ENCODE measurements around the gene CEACAM4.
A peak's percentile ranks its signal among the peaks of the same experiment; 100 is the strongest.

The CEACAM4 gene

DNA sequence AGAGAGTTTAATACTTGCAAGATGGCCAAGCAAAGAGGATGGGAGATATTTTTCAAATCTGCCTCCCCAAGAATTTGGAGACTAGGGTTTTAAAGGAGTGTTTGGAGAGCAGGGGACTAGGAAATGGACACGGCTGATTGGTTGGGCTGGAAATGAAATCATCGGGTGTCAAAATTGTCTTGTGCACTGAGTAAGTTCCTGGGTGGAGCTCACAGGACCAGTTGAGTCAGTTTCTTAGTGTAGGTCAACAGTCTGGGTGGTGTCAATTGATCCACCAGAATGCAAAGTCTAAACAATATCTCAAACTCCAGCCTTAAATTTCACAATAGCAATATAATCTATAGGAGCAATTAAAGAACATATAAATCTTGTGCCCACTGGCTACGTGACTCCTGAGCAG lies 23.0 kb upstream of the CEACAM4 start:
- H3K4me3 ChIP-seq (ENCODE audit: insufficient read length, low read depth), result no peak overlapping the region
- H3K9me3 ChIP-seq (ENCODE audit: insufficient read depth, low read length), result no peaks in the 10 kb centered on the region
- no peaks in the 10 kb centered on the region for H3K36me3 ChIP-seq (ENCODE audit: insufficient read depth, insufficient read length, low read length)
- peaks cover 47% of the 10 kb centered on the region for H3K27me3 ChIP-seq (ENCODE audit: insufficient read depth, insufficient read length)
- TF ChIP-seq ZNF274 (IDR thresholded peaks at IDR 0.05; ENCODE audit: low read depth, low read length) (no peak), YY1 (IDR thresholded peaks at IDR 0.05; ENCODE audit: insufficient read depth, insufficient read length) (no peak), SUZ12 (IDR thresholded peaks at IDR 0.05; ENCODE audit: extremely low read depth, insufficient read depth, insufficient read length) (no peak)
- no peaks in the 10 kb centered on the region for H3K4me1 ChIP-seq (ENCODE audit: insufficient read depth, insufficient read length)
- DNase-seq (ENCODE audit: low read depth, low spot score), result no peak
- no peak overlapping the region for H3K9ac ChIP-seq (ENCODE audit: insufficient read length, low read depth)

- H3K9ac ChIP-seq (ENCODE audit: insufficient read length, low read depth), result no peak overlapping the region
- peak; percentile 1 for DNase-seq (ENCODE audit: low read depth, low spot score)
- H3K9me3 ChIP-seq (ENCODE audit: insufficient read depth, low read length), result no peaks in the 10 kb centered on the region
- TF ChIP-seq YY1 (IDR thresholded peaks at IDR 0.05; ENCODE audit: insufficient read depth, insufficient read length) (no peak), SUZ12 (IDR thresholded peaks at IDR 0.05; ENCODE audit: extremely low read depth, insufficient read depth, insufficient read length) (no peak), ZNF274 (IDR thresholded peaks at IDR 0.05; ENCODE audit: low read depth, low read length) (no peak)
- no peaks in the 10 kb centered on the region for H3K36me3 ChIP-seq (ENCODE audit: insufficient read depth, insufficient read length, low read length)
- no peak overlapping the region for H3K4me3 ChIP-seq (ENCODE audit: insufficient read length, low read depth)
- H3K4me1 ChIP-seq (ENCODE audit: insufficient read depth, insufficient read length), result no peaks in the 10 kb centered on the region
- peaks cover 39% of the 10 kb centered on the region for H3K27me3 ChIP-seq (ENCODE audit: insufficient read depth, insufficient read length)
These were observed 19.8 kb upstream of the CEACAM4 start for GRCh38 chr19:41646589-41647204.

DNA sequence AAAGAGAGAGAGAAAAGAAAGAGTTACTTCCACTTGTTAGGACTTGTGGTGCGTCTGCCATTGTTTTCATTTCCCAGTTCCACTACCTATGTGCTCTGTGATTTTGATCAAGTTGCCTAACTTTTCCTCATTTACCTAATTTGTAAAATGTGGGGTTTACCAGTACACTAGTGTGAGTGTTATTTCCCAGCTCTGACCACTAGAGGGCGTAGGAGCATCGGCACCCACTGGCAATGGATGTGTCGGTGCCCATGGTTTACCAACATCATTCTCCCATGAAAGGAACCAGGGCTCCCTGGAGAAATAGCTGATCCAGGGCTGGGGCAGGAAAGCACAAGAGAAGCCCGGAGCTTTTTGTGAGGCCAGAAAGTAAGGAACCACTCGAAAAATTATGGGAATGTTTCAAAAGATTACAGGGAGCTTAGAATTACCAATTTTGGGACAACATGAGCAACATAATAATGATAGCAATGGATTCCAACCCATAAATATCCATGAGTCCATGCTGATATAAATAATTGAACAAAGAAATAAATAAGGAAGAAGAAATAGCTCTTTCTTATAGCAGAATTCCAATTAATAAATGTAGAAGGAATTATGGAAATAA lies 15.1 kb upstream of the CEACAM4 start:
- peak; percentile 6 for DNase-seq (ENCODE audit: low read depth, low spot score)
- H3K36me3 ChIP-seq (ENCODE audit: insufficient read depth, insufficient read length, low read length), result no peaks in the 10 kb centered on the region
- no peaks in the 10 kb centered on the region for H3K9me3 ChIP-seq (ENCODE audit: insufficient read depth, low read length)
- H3K9ac ChIP-seq (ENCODE audit: insufficient read length, low read depth), result no peak overlapping the region
- peaks cover 46% of the 10 kb centered on the region for H3K27me3 ChIP-seq (ENCODE audit: insufficient read depth, insufficient read length)
- TF ChIP-seq ZNF274 (IDR thresholded peaks at IDR 0.05; ENCODE audit: low read depth, low read length) (no peak), YY1 (IDR thresholded peaks at IDR 0.05; ENCODE audit: insufficient read depth, insufficient read length) (no peak)
- H3K4me1 ChIP-seq (ENCODE audit: insufficient read depth, insufficient read length), result no peaks in the 10 kb centered on the region
- no peak overlapping the region for H3K4me3 ChIP-seq (ENCODE audit: insufficient read length, low read depth)

- Histone ChIP-seq H3K4me3 (ENCODE audit: insufficient read length, low read depth) (no peak overlapping the region), H3K9ac (ENCODE audit: insufficient read length, low read depth) (no peak overlapping the region), H3K4me1 (ENCODE audit: insufficient read depth, insufficient read length) (no peaks in the 10 kb centered on the region), H3K27me3 (ENCODE audit: insufficient read depth, insufficient read length) (peaks cover 57% of the 10 kb centered on the region), H3K36me3 (ENCODE audit: insufficient read depth, insufficient read length, low read length) (no peaks in the 10 kb centered on the region), H3K9me3 (ENCODE audit: insufficient read depth, low read length) (no peaks in the 10 kb centered on the region)
- no peak for DNase-seq (ENCODE audit: low read depth, low spot score)
- no peak for TF ChIP-seq YY1 (IDR thresholded peaks at IDR 0.05; ENCODE audit: insufficient read depth, insufficient read length)
- TF ChIP-seq SUZ12 (IDR thresholded peaks at IDR 0.05; ENCODE audit: extremely low read depth, insufficient read depth, insufficient read length), result no peak
- no peak for TF ChIP-seq ZNF274 (IDR thresholded peaks at IDR 0.05; ENCODE audit: low read depth, low read length)
These were observed 11.8 kb upstream of the CEACAM4 start for GRCh38 chr19:41638641-41639081.

- Histone ChIP-seq H3K36me3 (ENCODE audit: insufficient read depth, insufficient read length, low read length) (no peaks in the 10 kb centered on the region), H3K4me1 (ENCODE audit: insufficient read depth, insufficient read length) (no peaks in the 10 kb centered on the region), H3K4me3 (ENCODE audit: insufficient read length, low read depth) (no peak overlapping the region), H3K27me3 (ENCODE audit: insufficient read depth, insufficient read length) (peaks cover 66% of the 10 kb centered on the region), H3K9me3 (ENCODE audit: insufficient read depth, low read length) (no peaks in the 10 kb centered on the region), H3K9ac (ENCODE audit: insufficient read length, low read depth) (no peak overlapping the region)
- TF ChIP-seq YY1 (IDR thresholded peaks at IDR 0.05; ENCODE audit: insufficient read depth, insufficient read length) (no peak), SUZ12 (IDR thresholded peaks at IDR 0.05; ENCODE audit: extremely low read depth, insufficient read depth, insufficient read length) (no peak), ZNF274 (IDR thresholded peaks at IDR 0.05; ENCODE audit: low read depth, low read length) (no peak)
- DNase-seq (ENCODE audit: low read depth, low spot score), result no peak
These were observed 10.6 kb upstream of the CEACAM4 start for GRCh38 chr19:41637484-41637883.

GRCh38 chr19:41627966-41628675 lies 1.2 kb upstream of the CEACAM4 start:
- H3K36me3 ChIP-seq (ENCODE audit: insufficient read depth, insufficient read length, low read length), result no peaks in the 10 kb centered on the region

DNA sequence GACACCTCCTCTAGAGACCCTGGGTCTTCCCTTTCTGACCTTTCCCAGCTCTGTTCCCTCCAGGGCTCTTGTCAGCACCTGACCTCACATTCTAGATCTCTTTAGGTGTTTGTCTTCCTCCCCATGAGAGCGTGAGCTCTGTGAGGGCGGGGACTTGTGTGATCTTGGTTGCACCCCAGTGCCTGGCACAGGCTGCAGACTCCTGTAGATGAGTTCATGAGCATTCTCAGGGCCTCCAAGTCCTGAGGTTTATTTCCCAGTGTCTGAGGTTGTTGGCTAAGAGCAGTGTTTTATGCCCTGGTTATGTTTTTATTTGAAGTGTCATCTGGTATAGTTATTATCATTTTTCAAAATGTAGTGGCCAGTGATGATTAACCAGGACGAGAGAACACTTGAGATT lies 596 bp downstream of the CEACAM4 start:
- TF ChIP-seq YY1 (IDR thresholded peaks at IDR 0.05; ENCODE audit: insufficient read depth, insufficient read length), result no peak
- TF ChIP-seq SUZ12 (IDR thresholded peaks at IDR 0.05; ENCODE audit: extremely low read depth, insufficient read depth, insufficient read length), result no peak
- TF ChIP-seq ZNF274 (IDR thresholded peaks at IDR 0.05; ENCODE audit: low read depth, low read length), result no peak
- Histone ChIP-seq H3K4me1 (ENCODE audit: insufficient read depth, insufficient read length) (no peaks in the 10 kb centered on the region), H3K9ac (ENCODE audit: insufficient read length, low read depth) (no peak overlapping the region), H3K4me3 (ENCODE audit: insufficient read length, low read depth) (no peak overlapping the region), H3K36me3 (ENCODE audit: insufficient read depth, insufficient read length, low read length) (no peaks in the 10 kb centered on the region), H3K27me3 (ENCODE audit: insufficient read depth, insufficient read length) (peaks cover 98% of the 10 kb centered on the region), H3K9me3 (ENCODE audit: insufficient read depth, low read length) (peaks cover 8% of the 10 kb centered on the region; the same call in 1 of the 2 replicates)
- no peak for DNase-seq (ENCODE audit: low read depth, low spot score)

More at GRCh38 chr19:41627966-41628675, 1.2 kb upstream of the CEACAM4 start:
- no peak for DNase-seq (ENCODE audit: low read depth, low spot score)
- no peak for TF ChIP-seq SUZ12 (IDR thresholded peaks at IDR 0.05; ENCODE audit: extremely low read depth, insufficient read depth, insufficient read length)
- TF ChIP-seq YY1 (IDR thresholded peaks at IDR 0.05; ENCODE audit: insufficient read depth, insufficient read length), result no peak
- no peak for TF ChIP-seq ZNF274 (IDR thresholded peaks at IDR 0.05; ENCODE audit: low read depth, low read length)
- Histone ChIP-seq H3K27me3 (ENCODE audit: insufficient read depth, insufficient read length) (peaks cover 88% of the 10 kb centered on the region), H3K4me1 (ENCODE audit: insufficient read depth, insufficient read length) (no peaks in the 10 kb centered on the region), H3K4me3 (ENCODE audit: insufficient read length, low read depth) (no peak overlapping the region), H3K9me3 (ENCODE audit: insufficient read depth, low read length) (peaks cover 8% of the 10 kb centered on the region; the same call in 1 of the 2 replicates), H3K9ac (ENCODE audit: insufficient read length, low read depth) (no peak overlapping the region)
